ENCODE results near the gene PLLP.

Gene PLLP

GRCh38 chr16:57301126-57301817 is 16.8 kb upstream of the PLLP start:
- TF ChIP-seq CTCF (IDR thresholded peaks at IDR 0.05; ENCODE audit: low read depth, low read length) = no peak
- no peak overlapping the region for H3K4me3 ChIP-seq (ENCODE audit: low read depth, low read length)

- peak; percentile 95 for TF ChIP-seq CTCF (IDR thresholded peaks at IDR 0.05; ENCODE audit: low read depth, low read length)
Measured at GRCh38 chr16:57300387-57301125, 16.1 kb upstream of the PLLP start.

GRCh38 chr16:57299719-57300386 is 15.4 kb upstream of the PLLP start:
- peak overlapping the region; percentile 63 for H3K4me3 ChIP-seq (ENCODE audit: low read depth, low read length)

More at GRCh38 chr16:57300387-57301125, 16.1 kb upstream of the PLLP start:
- peak overlapping the region; percentile 63 for H3K4me3 ChIP-seq (ENCODE audit: low read depth, low read length)

GRCh38 chr16:57299009-57299718 is 14.7 kb upstream of the PLLP start:
- H3K4me3 ChIP-seq (ENCODE audit: low read depth, low read length) = peak overlapping the region; percentile 63
- no peak for TF ChIP-seq CTCF (IDR thresholded peaks at IDR 0.05; ENCODE audit: low read depth, low read length)

More at GRCh38 chr16:57299719-57300386, 15.4 kb upstream of the PLLP start:
- TF ChIP-seq CTCF (IDR thresholded peaks at IDR 0.05; ENCODE audit: low read depth, low read length) = no peak

GRCh38 chr16:57297856-57298255 is 13.4 kb upstream of the PLLP start:
- no peak for TF ChIP-seq CTCF (IDR thresholded peaks at IDR 0.05; ENCODE audit: low read depth, low read length)

GRCh38 chr16:57289391-57290257 is 5.2 kb upstream of the PLLP start:
- no peak for TF ChIP-seq CTCF (IDR thresholded peaks at IDR 0.05; ENCODE audit: low read depth, low read length)
- H3K4me3 ChIP-seq (ENCODE audit: low read depth, low read length) = no peak overlapping the region

More at GRCh38 chr16:57297856-57298255, 13.4 kb upstream of the PLLP start:
- no peak overlapping the region for H3K4me3 ChIP-seq (ENCODE audit: low read depth, low read length)
